Measurements from ENCODE around the gene PLAGL2. TPM values are rescaled to one million over a fixed set of nuclear protein-coding genes. Genes with fewer than 3 reads are reported as not detected.

Gene PLAGL2
- total and polyA plus RNA-seq, 2 experiments from 2014 or later: 13.2 to 28.2 TPM

GRCh38 chr20:32216179-32217142 is 8.9 kb upstream of the PLAGL2 start:
- Histone ChIP-seq H3K79me2 (replicated peaks; ENCODE audit: insufficient read depth) (peaks cover 10% of the 10 kb centered on the region), H3K4me3 (no peak overlapping the region), H4K20me1 (replicated peaks; ENCODE audit: insufficient read depth) (peaks cover 47% of the 10 kb centered on the region), H3K4me2 (no peak overlapping the region), H3K27me3 (ENCODE audit: insufficient read depth) (no peaks in the 10 kb centered on the region), H3K27ac (ENCODE audit: low read depth) (no peak overlapping the region), H3K36me3 (ENCODE audit: insufficient read depth) (peaks cover 66% of the 10 kb centered on the region), H3F3A (replicated peaks; ENCODE audit: low read depth) (peaks cover 19% of the 10 kb centered on the region; the same call in 1 of the 2 replicates), H3K4me1 (ENCODE audit: insufficient read depth) (no peaks in the 10 kb centered on the region), H2AFZ (no peak overlapping the region), H3K9me2 (ENCODE audit: insufficient read depth) (no peaks in the 10 kb centered on the region)
- no peak overlapping the region for H3K4me3 Mint-ChIP-seq
- no peaks in the 10 kb centered on the region for H3K27me3 Mint-ChIP-seq (ENCODE audit: insufficient read depth, low read depth, poor library complexity)
- no peak overlapping the region for H3K27ac Mint-ChIP-seq
- H3K36me3 Mint-ChIP-seq (ENCODE audit: low read depth): peaks cover 62% of the 10 kb centered on the region
- no peak for DNase-seq (ENCODE audit: low spot score)
- no peaks in the 10 kb centered on the region for H3K9me3 Mint-ChIP-seq
- no peaks in the 10 kb centered on the region for H3K4me1 Mint-ChIP-seq
- no peak for TF ChIP-seq EZH2phosphoT487 (IDR thresholded peaks at IDR 0.05; ENCODE audit: unreplicated experiment)
- no peak for TF ChIP-seq ZNF114 (CRISPR knock-in tag; IDR thresholded peaks at IDR 0.05)
- no peak for TF ChIP-seq CREB1 (CRISPR knock-in tag; IDR thresholded peaks at IDR 0.05; ENCODE audit: low read depth)
- TF ChIP-seq STAT1 (IDR thresholded peaks at IDR 0.05; ENCODE audit: unreplicated experiment): no peak
- no peak for TF ChIP-seq NANOG (IDR thresholded peaks at IDR 0.05; ENCODE audit: borderline replicate concordance)
- no peak for TF ChIP-seq POLR2AphosphoS5 (IDR thresholded peaks at IDR 0.05; ENCODE audit: low read depth)
- TF ChIP-seq ZNF462 (CRISPR knock-in tag; IDR thresholded peaks at IDR 0.05): no peak
- no peak for TF ChIP-seq ZNF331 (CRISPR knock-in tag; IDR thresholded peaks at IDR 0.05; ENCODE audit: low read depth)
- TF ChIP-seq CTCF (conservative IDR thresholded peaks at IDR 0.05; ENCODE audit: low read depth in 2 of 2): no peak
- TF ChIP-seq EZH2 (IDR thresholded peaks at IDR 0.05; ENCODE audit: low read depth, unreplicated experiment): no peak
- TF ChIP-seq ETS1 (IDR thresholded peaks at IDR 0.05): no peak
- no peak for TF ChIP-seq JUNB (IDR thresholded peaks at IDR 0.05; ENCODE audit: unreplicated experiment)
- TF ChIP-seq REST (IDR thresholded peaks at IDR 0.05; ENCODE audit: unreplicated experiment): no peak
- ATAC-seq: no peak

All from GM23338 (cell line).